H1 (cell line): ENCODE results near the gene TEX2. TPM values are rescaled to one million over a fixed set of nuclear protein-coding genes. Genes with fewer than 3 reads are reported as not detected.
A peak's percentile ranks its signal among the peaks of the same experiment; 100 is the strongest.

Source experiments
- CTCF ChIA-PET: fragments of 300-600 bp; sonication (Branson Sonifier 250); formaldehyde crosslinking; loops from one replicate; lab custom pipeline; 2021; ENCODE audit not compliant: partially characterized antibody; lab: Charles Lee
- POLR2A ChIA-PET: fragments of 300-600 bp; sonication (Branson Sonifier 250); formaldehyde crosslinking; loops from one replicate; lab custom pipeline; 2021; ENCODE audit warnings: inconsistent platforms; ENCODE audit not compliant: partially characterized antibody; lab: Charles Lee
- DNase-seq, 2 experiments: peaks; one replicate each; pipeline versions ENCODE4 v3.0.0 to v3.0.0-alpha.2; 2010 to 2022; ENCODE audit warnings: low spot score in 2 of 2, low read depth in 1 of 2, mixed read lengths in 1 of 2
- FAIRE-seq: peaks from 2 replicates; lab custom pipeline; 2011; peaks lifted over from hg19 to GRCh38; lab: Jason Lieb, UNC
- H2AFZ ChIP-seq: 2 replicates; pipeline ENCODE4 v1.8.1; 2012; ENCODE audit warnings: low read length, inconsistent platforms
- H2AK5ac ChIP-seq: 2 replicates; pipeline ENCODE4 v1.6.1; 2013; ENCODE audit warnings: low read depth, low read length
- H2BK120ac ChIP-seq: replicated peaks from 2 replicates; pipeline ENCODE3; 2013; ENCODE audit warnings: low read depth, low read length, inconsistent platforms
- H2BK12ac ChIP-seq: 2 replicates; pipeline ENCODE4 v1.6.1; 2013; ENCODE audit warnings: low read depth, low read length
- H2BK15ac ChIP-seq: 2 replicates; pipeline ENCODE4 v1.6.1; 2013; ENCODE audit warnings: low read length
- H2BK20ac ChIP-seq: 2 replicates; pipeline ENCODE4 v1.6.1; 2013; ENCODE audit warnings: low read length
- H2BK5ac ChIP-seq: 2 replicates; pipeline ENCODE4 v1.6.1; 2013; ENCODE audit warnings: low read depth, low read length
- H3K14ac ChIP-seq: 2 replicates; pipeline ENCODE4 v1.6.1; 2013; ENCODE audit warnings: inconsistent platforms; ENCODE audit not compliant: insufficient read length
- H3K18ac ChIP-seq: 2 replicates; pipeline ENCODE4 v1.6.1; 2013; ENCODE audit warnings: low read length; ENCODE audit errors: extremely low read depth
- H3K23ac ChIP-seq: 2 replicates; pipeline ENCODE4 v1.6.1; 2013; ENCODE audit warnings: inconsistent platforms; ENCODE audit not compliant: insufficient read length
- H3K23me2 ChIP-seq: 2 replicates; pipeline ENCODE4 v1.6.1; 2013; ENCODE audit warnings: low read depth, low read length
- H3K27ac ChIP-seq: 2 replicates; pipeline ENCODE4 v1.6.1; 2011; ENCODE audit warnings: low read depth, low read length, inconsistent platforms
- H3K27me3 ChIP-seq, 4 experiments: replicated peaks in 1 of 4; 1 replicate in 1 of 4; 2 replicates in 3 of 4; pipeline versions ENCODE4 v1.6.1 to v1.8.1; 2011 to 2013; ENCODE audit warnings: low read length in 3 of 4, mild to moderate bottlenecking in 3 of 4, inconsistent platforms in 2 of 4, mixed read lengths in 2 of 4, moderate library complexity in 1 of 4; ENCODE audit not compliant: control insufficient read depth in 3 of 4, insufficient read depth in 3 of 4; ENCODE audit errors: extremely low read depth in 1 of 4
- H3K36me3 ChIP-seq, 4 experiments: 2 replicates each; pipeline versions ENCODE4 v1.6.1 to v1.8.1; 2011 to 2013; ENCODE audit warnings: mild to moderate bottlenecking in 4 of 4, low read length in 3 of 4, moderate library complexity in 2 of 4, control low read depth in 1 of 4, inconsistent platforms in 1 of 4; ENCODE audit not compliant: insufficient read depth in 4 of 4, control insufficient read depth in 2 of 4
- H3K4ac ChIP-seq: replicated peaks from 2 replicates; pipeline ENCODE3; 2013; ENCODE audit warnings: low read length, low read depth, mixed read lengths, inconsistent platforms; ENCODE audit not compliant: insufficient read length
- H3K4me1 ChIP-seq, 4 experiments: replicated peaks in 1 of 4; 1 replicate in 1 of 4; 2 replicates in 3 of 4; pipeline versions ENCODE4 v1.6.1 to v1.8.1; 2011 to 2013; ENCODE audit warnings: low read length in 3 of 4, inconsistent platforms in 2 of 4, mixed read lengths in 1 of 4; ENCODE audit not compliant: insufficient read depth in 4 of 4, control insufficient read depth in 3 of 4
- H3K4me2 ChIP-seq, 2 experiments: 2 replicates each; pipeline versions ENCODE4 v1.6.1 to v1.8.1; 2011 to 2013; ENCODE audit warnings: low read depth in 2 of 2, low read length in 2 of 2, control low read depth in 1 of 2, inconsistent platforms in 1 of 2, mild to moderate bottlenecking in 1 of 2; ENCODE audit not compliant: insufficient read depth in 1 of 2
- H3K4me3 ChIP-seq, 4 experiments: fragments of 200-600, 300-600 bp in 1 of 4; sonication (generic), shearing (Covaris generic), sonication (Bioruptor Twin) in 1 of 4; 2 replicates each; pipeline versions ENCODE4 v1.5.1 to v1.8.1; 2011 to 2016; ENCODE audit warnings: low read length in 4 of 4, low read depth in 3 of 4, control low read depth in 2 of 4, inconsistent platforms in 2 of 4, mild to moderate bottlenecking in 2 of 4, mixed read lengths in 1 of 4, moderate library complexity in 1 of 4; ENCODE audit not compliant: insufficient read depth in 2 of 4; ENCODE audit errors: extremely low read depth in 1 of 4
- H3K56ac ChIP-seq: replicated peaks from 2 replicates; pipeline ENCODE3; 2013; ENCODE audit warnings: low read depth, mild to moderate bottlenecking, mixed read lengths, low read length, inconsistent platforms; ENCODE audit not compliant: insufficient read length
- H3K79me1 ChIP-seq: 2 replicates; pipeline ENCODE4 v1.6.1; 2013; ENCODE audit warnings: low read depth, low read length, control low read depth
- H3K79me2 ChIP-seq, 2 experiments: 2 replicates each; pipeline versions ENCODE4 v1.6.1 to v1.8.1; 2012 to 2013; ENCODE audit warnings: low read length in 2 of 2, mild to moderate bottlenecking in 2 of 2, inconsistent platforms in 1 of 2; ENCODE audit not compliant: insufficient read depth in 2 of 2, control insufficient read depth in 1 of 2
- H3K9ac ChIP-seq, 4 experiments: replicated peaks in 1 of 4; 1 replicate in 1 of 4; 2 replicates in 3 of 4; pipeline versions ENCODE4 v1.6.1 to v1.8.1; 2011 to 2013; ENCODE audit warnings: low read depth in 3 of 4, low read length in 3 of 4, control low read depth in 2 of 4, mild to moderate bottlenecking in 2 of 4, moderate library complexity in 2 of 4, inconsistent platforms in 1 of 4; ENCODE audit errors: extremely low read depth in 1 of 4
- H3K9me3 ChIP-seq, 2 experiments: 2 replicates each; pipeline versions ENCODE4 v1.6.1 to v1.8.1; 2012 to 2013; ENCODE audit warnings: mild to moderate bottlenecking in 2 of 2, moderate library complexity in 2 of 2, control low read depth in 1 of 2, inconsistent platforms in 1 of 2, low read depth in 1 of 2, low read length in 1 of 2, mixed read lengths in 1 of 2; ENCODE audit not compliant: insufficient read depth in 2 of 2
- H4K20me1 ChIP-seq, 2 experiments: replicated peaks in 1 of 2; 2 replicates each; pipeline versions ENCODE3 to v1.8.1; 2011 to 2013; ENCODE audit warnings: inconsistent platforms in 2 of 2, low read length in 2 of 2, mild to moderate bottlenecking in 1 of 2; ENCODE audit not compliant: insufficient read depth in 2 of 2, control insufficient read depth in 1 of 2
- H4K5ac ChIP-seq: 2 replicates; pipeline ENCODE4 v1.6.1; 2013; ENCODE audit warnings: low read length, low read depth, mixed read lengths, inconsistent platforms; ENCODE audit not compliant: insufficient read length
- H4K8ac ChIP-seq: 2 replicates; pipeline ENCODE4 v1.8.0; 2013; ENCODE audit warnings: mild to moderate bottlenecking, moderate library complexity, low read length, inconsistent platforms; ENCODE audit not compliant: insufficient read depth; ENCODE audit errors: extremely low read depth
- H4K91ac ChIP-seq: replicated peaks from 2 replicates; pipeline ENCODE3; 2013; ENCODE audit warnings: low read length, mixed read lengths, inconsistent platforms; ENCODE audit not compliant: insufficient read length
- BRCA1 ChIP-seq: IDR thresholded peaks from 2 replicates; pipeline ENCODE4 v1.6.1; 2012; ENCODE audit warnings: low read depth, low read length, improper control_type of control experiment
- EZH2 ChIP-seq: fragments of 200-600 bp; sonication (generic); IDR thresholded peaks from 2 replicates; pipeline ENCODE4 v1.7.1; 2012; ENCODE audit warnings: low read depth, mild to moderate bottlenecking, moderate library complexity, low read length, inconsistent platforms; ENCODE audit not compliant: severe bottlenecking
- JUND ChIP-seq: IDR thresholded peaks from 2 replicates; pipeline ENCODE4 v1.6.1; 2011; ENCODE audit warnings: mild to moderate bottlenecking, improper control_type of control experiment, low read length
- KDM5A ChIP-seq: fragments of 200-600 bp; IDR thresholded peaks from 2 replicates; pipeline ENCODE4 v1.7.1; 2012; ENCODE audit warnings: mild to moderate bottlenecking, low read length, inconsistent platforms, mixed read lengths
- POU5F1 ChIP-seq: IDR thresholded peaks from 2 replicates; pipeline ENCODE4 v1.6.1; 2011; ENCODE audit warnings: low read depth, mild to moderate bottlenecking, low read length, moderate library complexity
- SIX5 ChIP-seq: IDR thresholded peaks from 2 replicates; pipeline ENCODE4 v1.6.1; 2011; ENCODE audit warnings: mild to moderate bottlenecking, low read depth, low read length
- SP2 ChIP-seq: IDR thresholded peaks from 2 replicates; pipeline ENCODE4 v1.6.1; 2012; ENCODE audit warnings: mild to moderate bottlenecking, low read length, inconsistent platforms
- SP4 ChIP-seq: IDR thresholded peaks from 2 replicates; pipeline ENCODE4 v1.6.1; 2012; ENCODE audit warnings: low read length, inconsistent platforms
- TAF1 ChIP-seq: IDR thresholded peaks from 2 replicates; pipeline ENCODE4 v1.6.1; 2011; ENCODE audit warnings: mild to moderate bottlenecking, low read depth, low read length
- WGBS, 2 experiments: shearing (Covaris generic) in 1 of 2; methylation state at CpG; one replicate each; pipeline versions ENCODE4 v1.1.6 to v1.1.7; 2013 to 2015; ENCODE audit warnings: low lambda C conversion rate in 2 of 2, mixed read lengths in 2 of 2, inconsistent platforms in 1 of 2, low coverage in 1 of 2, missing lambda C conversion rate in 1 of 2; ENCODE audit not compliant: insufficient replicate concordance in 2 of 2, insufficient coverage in 1 of 2, insufficient read length in 1 of 2; ENCODE audit errors: extremely low coverage in 1 of 2, missing lambda C conversion rate in 1 of 2; 5-methylcytosine and 5-hydroxymethylcytosine counted together
- polyA plus RNA-seq, 7 experiments: library from polyadenylated mRNA; depleted of rRNA in 3 of 7; stranded (reverse) in 5 of 7; unstranded in 2 of 7; fragments of >200 nt in 5 of 7; fragments of 200-250 nt in 2 of 7; gene quantifications; 1 replicate in 5 of 7; 2 replicates in 1 of 7; 4 replicates in 1 of 7; pipeline versions ENCODE4 v1.2.1 to v1.2.3, GENCODE V29; 2011 to 2013; ENCODE audit warnings: missing spikeins in 2 of 7, mixed read lengths in 2 of 7
- total RNA-seq: library from RNA; stranded (reverse); fragmentation: NEBNext Ultra II Directional; extraction: Animal tissue kit (Norgen Biotek cat#: 25700); gene quantifications from 2 replicates; pipeline ENCODE4 v1.2.1, GENCODE V29; 2021
- TF ChIP-seq, protein P1 (sequence below), 3 experiments: IDR thresholded peaks; 1 replicate in 2 of 3; 2 replicates in 1 of 3; pipeline versions ENCODE4 v1.5.1 to v1.6.1; 2011; ENCODE audit warnings: low read length in 3 of 3, mild to moderate bottlenecking in 3 of 3, inconsistent platforms in 2 of 3, low read depth in 1 of 3, moderate library complexity in 1 of 3; ENCODE audit not compliant: insufficient read depth in 1 of 3; ENCODE audit errors: control extremely low read depth in 1 of 3

Gene TEX2
- total and polyA plus RNA-seq, 2 of the 8 experiments (the other 6 are each of a cell fraction or from before 2014, with no cell fraction given): 6.1 to 15.6 TPM

DNA sequence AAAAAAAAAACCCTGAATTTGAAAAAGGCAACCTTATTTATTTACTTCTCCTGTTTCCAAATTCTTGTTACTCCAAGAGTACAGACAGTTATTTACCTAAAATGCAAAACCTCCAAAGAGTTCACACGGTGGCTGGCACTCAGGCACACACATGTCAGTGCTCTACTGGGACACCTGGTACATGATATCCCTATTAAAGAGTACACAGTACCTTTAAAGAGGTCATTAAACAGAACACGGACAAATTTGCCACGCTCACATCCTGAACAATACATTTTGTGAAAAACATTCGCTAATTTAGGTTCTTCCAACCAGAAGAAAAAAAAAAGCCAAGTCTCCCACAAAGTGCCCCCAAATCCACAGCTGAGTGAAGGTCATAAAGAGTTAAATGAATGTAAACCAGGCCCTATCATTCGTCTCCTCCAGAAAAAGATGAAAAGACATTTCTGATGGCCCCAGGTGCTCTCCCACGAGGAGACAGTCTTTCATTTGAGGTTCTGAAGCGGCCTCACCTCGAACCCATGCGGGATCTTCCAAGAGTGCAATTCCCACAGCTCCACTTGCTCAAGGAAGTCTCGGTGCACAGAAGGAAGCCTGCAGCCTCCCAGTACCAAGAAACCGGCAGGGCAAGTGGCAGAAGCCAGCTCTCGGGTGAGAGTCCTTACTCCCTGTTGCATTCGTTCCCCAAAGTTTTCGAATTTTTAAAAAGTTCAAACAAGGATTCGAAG, 134.1 kb downstream of the TEX2 start:
- Histone ChIP-seq H3K36me3 (no peaks in the 10 kb centered on the region; a peak in 1 of 8 replicates), H3K14ac (no peak overlapping the region), H2BK120ac (no peak overlapping the region), H4K5ac (no peak overlapping the region), H3K23me2 (peaks cover 6% of the 10 kb centered on the region; the same call in 1 of the 2 replicates), H3K27ac (no peak overlapping the region), H2BK15ac (no peak overlapping the region), H2BK5ac (no peak overlapping the region), H3K9ac (peak overlapping the region; percentile 1 to 82 (median 38); a peak in 4 of 7 replicates), H3K4ac (peak overlapping the region; percentile 27), H2AK5ac (no peak overlapping the region), H4K20me1 (no peaks in the 10 kb centered on the region), H3K27me3 (peaks cover 0 to 21% (median 11%) of the 10 kb centered on the region in 4 experiments; a peak in 6 of 7 replicates), H3K4me1 (no peaks in the 10 kb centered on the region), H3K9me3 (no peaks in the 10 kb centered on the region), H3K4me2 (peak overlapping the region; percentile 83 to 87), H3K79me1 (no peaks in the 10 kb centered on the region), H3K56ac (no peak overlapping the region), H2BK20ac (no peak overlapping the region), H3K4me3 (peak overlapping the region; percentile 69 to 79 (median 74)), H2AFZ (0 out of 2 replicates have a peak overlapping the region, but pooled peaks have one; percentile 79), H3K18ac (no peak overlapping the region; the same call in 1 of the 2 replicates), H3K79me2 (no peaks in the 10 kb centered on the region), H3K23ac (no peak overlapping the region), H2BK12ac (no peak overlapping the region), H4K8ac (peak overlapping the region; percentile 9; the same call in 1 of the 2 replicates), H4K91ac (no peak overlapping the region)
- WGBS, 2 experiments: 32% methylated on average over 15 of the region's 15 CpGs; no CpG with 5 or more reads in 1 of the 2 experiments
- FAIRE-seq: no peak
- DNase-seq: no peak
- ChIA-PET CTCF (interaction anchor here (9.5 to 14.4 kb wide), 2 partner anchors 70 to 101 kb away, joined by 202 to 238 read pairs; no protein-coding TSS in a partner anchor), POLR2A (interaction anchor here (0.7 to 10.5 kb wide), 13 partner anchors 9 to 241 kb away, joined by 3 to 164 read pairs (median 3); no protein-coding TSS in a partner anchor)
- TF ChIP-seq SIX5 (no peak), BRCA1 (no peak), JUND (no peak), KDM5A (no peak), SP4 (no peak), SP2 (no peak), POU5F1 (no peak), EZH2 (no peak), TAF1 (no peak)
- TF ChIP-seq, protein P1, sequence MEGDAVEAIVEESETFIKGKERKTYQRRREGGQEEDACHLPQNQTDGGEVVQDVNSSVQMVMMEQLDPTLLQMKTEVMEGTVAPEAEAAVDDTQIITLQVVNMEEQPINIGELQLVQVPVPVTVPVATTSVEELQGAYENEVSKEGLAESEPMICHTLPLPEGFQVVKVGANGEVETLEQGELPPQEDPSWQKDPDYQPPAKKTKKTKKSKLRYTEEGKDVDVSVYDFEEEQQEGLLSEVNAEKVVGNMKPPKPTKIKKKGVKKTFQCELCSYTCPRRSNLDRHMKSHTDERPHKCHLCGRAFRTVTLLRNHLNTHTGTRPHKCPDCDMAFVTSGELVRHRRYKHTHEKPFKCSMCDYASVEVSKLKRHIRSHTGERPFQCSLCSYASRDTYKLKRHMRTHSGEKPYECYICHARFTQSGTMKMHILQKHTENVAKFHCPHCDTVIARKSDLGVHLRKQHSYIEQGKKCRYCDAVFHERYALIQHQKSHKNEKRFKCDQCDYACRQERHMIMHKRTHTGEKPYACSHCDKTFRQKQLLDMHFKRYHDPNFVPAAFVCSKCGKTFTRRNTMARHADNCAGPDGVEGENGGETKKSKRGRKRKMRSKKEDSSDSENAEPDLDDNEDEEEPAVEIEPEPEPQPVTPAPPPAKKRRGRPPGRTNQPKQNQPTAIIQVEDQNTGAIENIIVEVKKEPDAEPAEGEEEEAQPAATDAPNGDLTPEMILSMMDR (IDR thresholded peaks at IDR 0.05; ENCODE audit: control extremely low read depth in 1 of 3, insufficient read depth in 1 of 3, low read depth in 1 of 3, low read length in 3 of 3): no peak
